Liver (tissue), 9 donors: Measurements from ENCODE around the gene POLR3G. TPM values are rescaled to one million over a fixed set of nuclear protein-coding genes. Genes with fewer than 3 reads are reported as not detected.

Source experiments
- DNase-seq: peaks from one replicate; pipeline ENCODE4 v3.0.0-alpha.2; 2017; ENCODE audit warnings: low spot score
- H3K27ac ChIP-seq, 2 donors: one replicate each; pipeline ENCODE4 v1.7.0; 2013; ENCODE audit warnings: inconsistent platforms in 2 of 2, low read length in 2 of 2, control low read depth in 1 of 2, low read depth in 1 of 2, mild to moderate bottlenecking in 1 of 2
- H3K27me3 ChIP-seq, 4 donors: one replicate each; pipeline versions ENCODE4 v1.6.1 to v1.7.0; 2013; ENCODE audit warnings: low read length in 3 of 4, inconsistent platforms in 1 of 4, mild to moderate bottlenecking in 1 of 4, moderate library complexity in 1 of 4; ENCODE audit not compliant: control insufficient read depth in 4 of 4, insufficient read depth in 4 of 4
- H3K36me3 ChIP-seq, 4 donors: one replicate each; pipeline versions ENCODE4 v1.6.1 to v1.7.0; 2013; ENCODE audit warnings: low read length in 3 of 4, mild to moderate bottlenecking in 3 of 4, low read depth in 1 of 4, moderate library complexity in 1 of 4; ENCODE audit not compliant: control insufficient read depth in 4 of 4, insufficient read depth in 3 of 4
- H3K4me1 ChIP-seq, 4 donors: one replicate each; pipeline versions ENCODE4 v1.6.1 to v1.7.0; 2013; ENCODE audit warnings: low read length in 3 of 4, mild to moderate bottlenecking in 3 of 4, moderate library complexity in 1 of 4; ENCODE audit not compliant: control insufficient read depth in 4 of 4, insufficient read depth in 4 of 4
- H3K4me3 ChIP-seq, 3 donors: one replicate each; pipeline versions ENCODE4 v1.6.1 to v1.7.0; 2013; ENCODE audit warnings: low read length in 3 of 3, control low read depth in 1 of 3, low read depth in 1 of 3, mild to moderate bottlenecking in 1 of 3
- H3K9ac ChIP-seq, 2 donors: one replicate each; pipeline ENCODE4 v1.7.0; 2013; ENCODE audit warnings: low read length in 2 of 2, mild to moderate bottlenecking in 2 of 2, moderate library complexity in 2 of 2, control low read depth in 1 of 2, low read depth in 1 of 2
- H3K9me3 ChIP-seq, 4 donors: one replicate each; pipeline versions ENCODE4 v1.6.1 to v1.7.0; 2013; ENCODE audit warnings: low read length in 3 of 4; ENCODE audit not compliant: control insufficient read depth in 4 of 4
- ATF3 ChIP-seq: IDR thresholded peaks from 2 replicates; pipeline ENCODE4 v1.6.1; 2016; ENCODE audit warnings: antibody characterized with exemption
- CTCF ChIP-seq: fragments of 150-350 bp; IDR thresholded peaks from 2 replicates; pipeline ENCODE4 v1.5.1; 2017; ENCODE audit warnings: improper control_type of control experiment, low read depth, low read length; ENCODE audit not compliant: missing input control
- EGR1 ChIP-seq, 2 donors: IDR thresholded peaks; 2 replicates each; pipeline ENCODE4 v1.6.1; 2016 to 2018; ENCODE audit warnings: antibody characterized with exemption in 2 of 2, low read depth in 2 of 2
- FOXA1 ChIP-seq: IDR thresholded peaks from 2 replicates; pipeline ENCODE4 v1.6.1; 2016; ENCODE audit warnings: antibody characterized with exemption
- FOXA2 ChIP-seq: IDR thresholded peaks from 2 replicates; pipeline ENCODE4 v1.6.1; 2016; ENCODE audit warnings: antibody characterized with exemption
- GABPA ChIP-seq, 2 donors: IDR thresholded peaks in 1 of 2; conservative IDR thresholded peaks in 1 of 2; 2 replicates each; pipeline ENCODE4 v1.6.1; 2016; ENCODE audit warnings: antibody characterized with exemption in 2 of 2, mild to moderate bottlenecking in 1 of 2, moderate library complexity in 1 of 2
- HNF4A ChIP-seq, 2 donors: conservative IDR thresholded peaks; 2 replicates each; pipeline ENCODE4 v1.6.1; 2016; ENCODE audit warnings: antibody characterized with exemption in 2 of 2, mild to moderate bottlenecking in 2 of 2
- HNF4G ChIP-seq: IDR thresholded peaks from 2 replicates; pipeline ENCODE4 v1.6.1; 2016; ENCODE audit warnings: antibody characterized with exemption
- JUND ChIP-seq, 2 donors: IDR thresholded peaks; 2 replicates each; pipeline ENCODE4 v1.6.1; 2016; ENCODE audit warnings: antibody characterized with exemption in 2 of 2
- MAX ChIP-seq: IDR thresholded peaks from 2 replicates; pipeline ENCODE4 v1.6.1; 2016; ENCODE audit warnings: antibody characterized with exemption
- NR2F2 ChIP-seq: IDR thresholded peaks from 2 replicates; pipeline ENCODE4 v1.6.1; 2016; ENCODE audit warnings: antibody characterized with exemption
- RAD21 ChIP-seq, 2 donors: IDR thresholded peaks; 2 replicates each; pipeline ENCODE4 v1.6.1; 2016; ENCODE audit warnings: antibody characterized with exemption in 2 of 2, mild to moderate bottlenecking in 2 of 2
- REST ChIP-seq: IDR thresholded peaks from 2 replicates; pipeline ENCODE4 v1.6.1; 2016; ENCODE audit warnings: antibody characterized with exemption, mild to moderate bottlenecking
- RXRA ChIP-seq, 2 donors: IDR thresholded peaks; 2 replicates each; pipeline ENCODE4 v1.6.1; 2017 to 2018; ENCODE audit warnings: antibody characterized with exemption in 2 of 2, mild to moderate bottlenecking in 1 of 2
- SP1 ChIP-seq: IDR thresholded peaks from 2 replicates; pipeline ENCODE4 v1.6.1; 2018; ENCODE audit warnings: antibody characterized with exemption, mild to moderate bottlenecking
- TAF1 ChIP-seq: conservative IDR thresholded peaks from 2 replicates; pipeline ENCODE4 v1.6.1; 2016; ENCODE audit warnings: antibody characterized with exemption, mild to moderate bottlenecking
- YY1 ChIP-seq: IDR thresholded peaks from 2 replicates; pipeline ENCODE4 v1.6.1; 2016; ENCODE audit warnings: antibody characterized with exemption, mild to moderate bottlenecking
- ZBTB33 ChIP-seq: IDR thresholded peaks from 2 replicates; pipeline ENCODE4 v1.6.1; 2016; ENCODE audit warnings: antibody characterized with exemption
- WGBS: extraction: QIAGEN DNeasy Blood & Tissue Kit; methylation state at CpG from one replicate; pipeline ENCODE4 v1.1.7; 2013; 5-methylcytosine and 5-hydroxymethylcytosine counted together
- polyA plus RNA-seq, 2 donors: library from polyadenylated mRNA; stranded (reverse) in 1 of 2; unstranded in 1 of 2; fragments of 200-250 nt in 1 of 2; fragments of >200 nt in 1 of 2; fragmentation: Nextera tagmentation in 1 of 2; extraction: Ambion mirVana in 1 of 2; gene quantifications; one replicate each; pipeline versions ENCODE4 v1.2.1 to v1.2.3, GENCODE V29; 2013 to 2015
- total RNA-seq, 2 donors: library from RNA; depleted of rRNA; stranded (reverse); fragments of >200 nt; gene quantifications; one replicate each; pipeline ENCODE4 v1.2.3, GENCODE V29; 2014
- donor health status: healthy.
- donor health status: healthy.
- donor health status: healthy.
- donor health status: healthy.
- donor health status: healthy.

Gene POLR3G
- total and polyA plus RNA-seq, 4 donors, result 0.75 to 2.8 (median 1.2) TPM

- WGBS, result under 1% methylated on average over 64 of the region's 64 CpGs
Measured at GRCh38 chr5:90529194-90529938, 54.7 kb downstream of the POLR3G start, which contains the start of gene LYSMD3. Gene LYSMD3 (minus strand): TSS chr5:90529584. CDS start chr5:90525289, 4,295 bp downstream.

More at GRCh38 chr5:90529194-90529938, 54.7 kb downstream of the POLR3G start, which contains the start of gene LYSMD3:
- H3K27ac ChIP-seq, result peak within 1 kb of the TSS; percentile 98 to 99
- H3K9ac ChIP-seq, result peak within 1 kb of the TSS; percentile 100
- TF ChIP-seq JUND (IDR thresholded peaks at IDR 0.05) (peak; percentile 71 to 82), REST (peak; percentile 71), FOXA1 (no peak), FOXA2 (no peak), ATF3 (no peak), ZBTB33 (no peak), RAD21 (IDR thresholded peaks at IDR 0.05) (no peak), HNF4A (conservative IDR thresholded peaks at IDR 0.05) (peak; percentile 58 to 72), HNF4G (no peak), TAF1 (peak; percentile 25), MAX (no peak), SP1 (peak; percentile 71), NR2F2 (peak; percentile 14), CTCF (no peak), RXRA (IDR thresholded peaks at IDR 0.05) (peak; percentile 61 to 82), EGR1 (IDR thresholded peaks at IDR 0.05; ENCODE audit: low read depth in 2 of 2) (peak; percentile 89 to 98), YY1 (peak; percentile 89), GABPA (IDR thresholded peaks at IDR 0.05 in 1 of 2, conservative IDR thresholded peaks at IDR 0.05 in 1 of 2) (peak in 1 of 2 donors; percentile 59)
- peak within 1 kb of the TSS; percentile 99 to 100 (median 100) for H3K4me3 ChIP-seq
- H3K27me3 ChIP-seq, result peaks cover 0 to 3% (median 0%) of the 10 kb centered on the region in 4 donors
- H3K9me3 ChIP-seq, result no peaks in the 10 kb centered on the region
- H3K36me3 ChIP-seq, result peaks cover 2 to 4% (median 2%) of the 10 kb centered on the region in 4 donors
- peak; percentile 97 for DNase-seq
- peaks cover 3 to 34% (median 18%) of the 10 kb centered on the region in 4 donors for H3K4me1 ChIP-seq
